Neutrophil (primary cell): ENCODE results near the gene DNAH3.

ENCODE experiments used
- H3K27ac ChIP-seq: fragments of 200-600 bp; sonication (generic); 2 replicates; pipeline ENCODE4 v1.5.1; 2016; ENCODE audit warnings: mild to moderate bottlenecking, moderate library complexity
- H3K27me3 ChIP-seq: fragments of 200-600 bp; sonication (generic); 2 replicates; pipeline ENCODE4 v1.6.0; 2016; ENCODE audit warnings: mild to moderate bottlenecking
- H3K36me3 ChIP-seq: fragments of 200-600 bp; sonication (generic); 2 replicates; pipeline ENCODE4 v1.5.1; 2017
- H3K4me1 ChIP-seq, 2 experiments: fragments of 200-600 bp in 1 of 2; sonication (generic) in 1 of 2; 1 replicate in 1 of 2; 2 replicates in 1 of 2; pipeline versions ENCODE4 v1.5.1 to v1.6.1; 2013 to 2016; ENCODE audit warnings: low read depth in 1 of 2, low read length in 1 of 2, mild to moderate bottlenecking in 1 of 2, moderate library complexity in 1 of 2; ENCODE audit not compliant: control insufficient read depth in 1 of 2, insufficient read depth in 1 of 2
- H3K4me3 ChIP-seq, 2 experiments: fragments of 200-600 bp in 1 of 2; sonication (generic) in 1 of 2; 1 replicate in 1 of 2; 2 replicates in 1 of 2; pipeline ENCODE4 v1.5.1; 2013 to 2016; ENCODE audit warnings: low read depth in 1 of 2, low read length in 1 of 2, mild to moderate bottlenecking in 1 of 2, moderate library complexity in 1 of 2
- H3K9me3 ChIP-seq: fragments of 200-600 bp; sonication (generic); 2 replicates; pipeline ENCODE4 v1.5.1; 2016
- TF ChIP-seq, protein P1 (sequence below): fragments of 200-600 bp; sonication (generic); IDR thresholded peaks from 2 replicates; pipeline ENCODE4 v1.5.1; 2016; ENCODE audit warnings: antibody characterized with exemption

DNAH3 gene

DNA sequence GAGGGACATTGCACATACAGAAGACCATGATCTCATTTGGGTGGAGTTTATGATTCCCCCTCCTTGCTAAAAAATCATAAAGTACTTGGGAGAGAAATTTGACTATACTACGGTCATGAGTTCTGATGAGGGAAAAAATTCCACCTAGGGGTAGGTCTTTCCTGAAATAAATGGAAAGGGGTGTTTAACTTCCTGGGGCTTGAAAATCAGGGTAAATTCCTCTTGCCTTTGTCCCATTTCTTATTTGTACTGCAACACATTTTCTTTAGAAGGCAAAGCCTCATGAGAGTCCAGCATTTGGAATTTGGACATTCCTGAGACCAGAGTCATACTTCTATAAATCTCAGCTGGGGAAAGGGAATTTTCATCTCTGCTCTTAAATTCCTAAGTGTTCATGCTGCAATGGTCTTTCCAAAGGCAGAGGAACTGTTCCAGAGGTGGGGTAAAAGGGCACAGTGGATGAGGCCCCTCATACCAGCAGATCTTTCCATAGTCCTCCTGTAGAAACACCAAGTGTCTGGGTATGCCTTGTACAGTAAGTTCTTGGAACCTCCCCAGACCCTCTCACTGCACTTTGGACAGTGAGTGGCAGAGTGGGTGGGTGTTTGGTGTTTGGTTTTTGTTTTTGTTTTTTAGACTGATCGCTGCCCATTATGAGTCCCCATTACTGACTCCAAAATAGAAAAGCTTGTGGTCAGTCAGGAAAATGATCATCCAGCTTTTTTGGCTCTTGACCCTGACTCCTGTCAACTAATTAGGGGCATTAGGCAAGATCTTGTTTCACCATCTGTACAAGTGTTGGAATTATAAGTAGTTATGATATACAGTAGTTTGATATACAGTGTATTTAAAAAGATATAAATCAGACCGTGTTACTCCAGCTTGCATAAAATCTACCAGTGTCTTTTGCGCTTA lies 244.0 kb downstream of the DNAH3 start:
- Histone ChIP-seq H3K4me3 (no peak overlapping the region), H3K4me1 (peaks cover 86 to 94% of the 10 kb centered on the region in 2 experiments)

DNA sequence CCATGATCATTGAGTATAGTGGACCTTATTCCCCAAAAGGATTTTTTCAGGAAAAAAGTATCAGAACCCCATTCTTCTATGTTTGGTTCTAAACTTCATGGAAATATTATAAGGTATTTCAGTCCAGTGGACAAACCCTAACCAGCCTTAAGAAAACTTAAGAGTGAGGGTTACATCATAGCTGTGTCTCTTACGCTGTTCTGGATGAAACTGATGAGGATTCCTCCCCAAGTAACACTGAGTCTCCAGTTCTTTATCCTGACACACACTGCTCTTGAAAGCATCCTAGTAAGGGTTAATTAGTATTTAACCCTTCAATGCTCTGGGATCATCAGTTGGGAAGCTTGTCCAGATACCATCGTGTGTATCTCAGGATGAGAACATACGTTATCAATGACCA lies 245.1 kb downstream of the DNAH3 start:
- H3K36me3 ChIP-seq: no peaks in the 10 kb centered on the region
- no peaks in the 10 kb centered on the region for H3K27me3 ChIP-seq
- peak overlapping the region; percentile 97 for H3K27ac ChIP-seq
- H3K4me3 ChIP-seq: no peak overlapping the region
- H3K4me1 ChIP-seq: peaks cover 79 to 92% of the 10 kb centered on the region in 2 experiments
- H3K9me3 ChIP-seq: no peaks in the 10 kb centered on the region
- TF ChIP-seq, protein P1, sequence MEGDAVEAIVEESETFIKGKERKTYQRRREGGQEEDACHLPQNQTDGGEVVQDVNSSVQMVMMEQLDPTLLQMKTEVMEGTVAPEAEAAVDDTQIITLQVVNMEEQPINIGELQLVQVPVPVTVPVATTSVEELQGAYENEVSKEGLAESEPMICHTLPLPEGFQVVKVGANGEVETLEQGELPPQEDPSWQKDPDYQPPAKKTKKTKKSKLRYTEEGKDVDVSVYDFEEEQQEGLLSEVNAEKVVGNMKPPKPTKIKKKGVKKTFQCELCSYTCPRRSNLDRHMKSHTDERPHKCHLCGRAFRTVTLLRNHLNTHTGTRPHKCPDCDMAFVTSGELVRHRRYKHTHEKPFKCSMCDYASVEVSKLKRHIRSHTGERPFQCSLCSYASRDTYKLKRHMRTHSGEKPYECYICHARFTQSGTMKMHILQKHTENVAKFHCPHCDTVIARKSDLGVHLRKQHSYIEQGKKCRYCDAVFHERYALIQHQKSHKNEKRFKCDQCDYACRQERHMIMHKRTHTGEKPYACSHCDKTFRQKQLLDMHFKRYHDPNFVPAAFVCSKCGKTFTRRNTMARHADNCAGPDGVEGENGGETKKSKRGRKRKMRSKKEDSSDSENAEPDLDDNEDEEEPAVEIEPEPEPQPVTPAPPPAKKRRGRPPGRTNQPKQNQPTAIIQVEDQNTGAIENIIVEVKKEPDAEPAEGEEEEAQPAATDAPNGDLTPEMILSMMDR: no peak

More for the DNA sequence above, 244.0 kb downstream of the DNAH3 start:
- Histone ChIP-seq H3K27me3 (no peaks in the 10 kb centered on the region), H3K27ac (no peak overlapping the region), H3K36me3 (no peaks in the 10 kb centered on the region), H3K9me3 (no peaks in the 10 kb centered on the region)
- TF ChIP-seq, protein P1: no peak

DNA sequence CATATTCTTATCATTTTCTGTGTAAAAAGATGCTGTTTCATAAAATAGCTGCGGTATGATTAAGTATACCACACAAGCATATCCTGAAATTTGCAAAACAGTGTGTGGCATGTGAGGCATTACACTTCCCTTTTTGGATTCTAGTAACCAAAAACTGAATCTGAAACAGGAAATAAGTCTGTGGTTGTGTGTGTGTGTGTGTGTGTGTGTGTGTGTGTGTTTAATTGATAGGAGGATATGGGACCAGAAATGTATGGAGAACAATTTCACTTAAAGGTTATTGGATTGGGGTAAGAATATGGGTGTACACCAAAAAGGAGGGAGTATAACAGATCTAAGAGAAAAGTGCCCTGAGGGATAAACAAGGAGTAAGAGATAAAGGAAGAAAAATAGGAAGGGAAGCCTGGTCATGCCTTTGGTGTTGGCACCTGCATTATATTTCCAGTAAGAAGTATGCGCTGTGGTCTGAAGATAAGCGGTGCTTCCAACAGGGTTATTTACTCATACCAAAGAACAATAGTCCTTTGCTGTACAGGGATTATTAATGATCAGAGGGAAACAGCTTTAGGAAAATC lies 246.1 kb downstream of the DNAH3 start:
- Histone ChIP-seq H3K27ac (peak overlapping the region; percentile 97), H3K4me1 (peaks cover 73 to 85% of the 10 kb centered on the region in 2 experiments), H3K27me3 (no peaks in the 10 kb centered on the region), H3K4me3 (peak overlapping the region; percentile 37 to 40), H3K36me3 (no peaks in the 10 kb centered on the region), H3K9me3 (no peaks in the 10 kb centered on the region)
- TF ChIP-seq, protein P1: peak; percentile 76

DNA sequence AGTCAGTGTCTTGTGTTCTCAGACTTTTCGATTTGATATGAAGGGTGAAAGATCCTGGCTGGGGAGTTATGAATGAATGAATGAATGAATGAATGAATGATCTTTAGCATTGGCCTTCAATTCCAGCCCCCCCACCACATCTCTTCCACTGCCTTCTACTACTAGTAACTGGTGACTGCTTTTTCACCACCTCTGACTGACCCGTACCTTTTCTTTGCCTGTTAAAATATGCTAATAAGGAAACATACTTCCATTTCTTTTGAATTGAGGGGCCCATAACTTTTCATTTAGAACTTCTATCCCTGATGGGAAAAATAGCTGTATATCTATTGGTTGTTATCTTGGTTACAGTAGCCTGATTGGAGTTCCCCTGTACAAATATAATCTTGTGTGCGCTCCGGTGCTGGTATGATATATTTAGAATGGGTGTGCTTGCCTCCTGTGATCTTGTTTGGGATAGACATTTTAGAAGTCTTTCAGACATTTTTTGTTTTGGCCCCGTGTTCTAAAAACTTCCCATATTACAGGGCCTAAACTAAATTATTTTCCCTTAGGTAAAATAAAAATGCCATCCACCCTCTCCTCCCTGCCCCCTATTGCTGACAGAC lies 246.6 kb downstream of the DNAH3 start:
- H3K4me1 ChIP-seq: peaks cover 73 to 88% of the 10 kb centered on the region in 2 experiments

More for the DNA sequence above, 246.6 kb downstream of the DNAH3 start:
- no peaks in the 10 kb centered on the region for H3K27me3 ChIP-seq
- H3K9me3 ChIP-seq: no peaks in the 10 kb centered on the region
- H3K36me3 ChIP-seq: no peaks in the 10 kb centered on the region
- TF ChIP-seq, protein P1: no peak
- H3K27ac ChIP-seq: peak overlapping the region; percentile 97
- H3K4me3 ChIP-seq: peak overlapping the region; percentile 37 to 40
